GM18502 (cell line): ENCODE measurements around the gene FAM13A.
"Not testable (repeated sequence)": the region's sequence is repeated elsewhere in the genome, so short reads cannot be mapped to it uniquely, and the experiment has no call there.

Experiments used
- ATAC-seq: cut with Tn5 transposase; IDR thresholded peaks from one replicate; pipeline ENCODE4 v1.9.1; 2021; ENCODE audit warnings: mild to moderate bottlenecking; ENCODE audit not compliant: unreplicated experiment, poor library complexity

Gene FAM13A

DNA sequence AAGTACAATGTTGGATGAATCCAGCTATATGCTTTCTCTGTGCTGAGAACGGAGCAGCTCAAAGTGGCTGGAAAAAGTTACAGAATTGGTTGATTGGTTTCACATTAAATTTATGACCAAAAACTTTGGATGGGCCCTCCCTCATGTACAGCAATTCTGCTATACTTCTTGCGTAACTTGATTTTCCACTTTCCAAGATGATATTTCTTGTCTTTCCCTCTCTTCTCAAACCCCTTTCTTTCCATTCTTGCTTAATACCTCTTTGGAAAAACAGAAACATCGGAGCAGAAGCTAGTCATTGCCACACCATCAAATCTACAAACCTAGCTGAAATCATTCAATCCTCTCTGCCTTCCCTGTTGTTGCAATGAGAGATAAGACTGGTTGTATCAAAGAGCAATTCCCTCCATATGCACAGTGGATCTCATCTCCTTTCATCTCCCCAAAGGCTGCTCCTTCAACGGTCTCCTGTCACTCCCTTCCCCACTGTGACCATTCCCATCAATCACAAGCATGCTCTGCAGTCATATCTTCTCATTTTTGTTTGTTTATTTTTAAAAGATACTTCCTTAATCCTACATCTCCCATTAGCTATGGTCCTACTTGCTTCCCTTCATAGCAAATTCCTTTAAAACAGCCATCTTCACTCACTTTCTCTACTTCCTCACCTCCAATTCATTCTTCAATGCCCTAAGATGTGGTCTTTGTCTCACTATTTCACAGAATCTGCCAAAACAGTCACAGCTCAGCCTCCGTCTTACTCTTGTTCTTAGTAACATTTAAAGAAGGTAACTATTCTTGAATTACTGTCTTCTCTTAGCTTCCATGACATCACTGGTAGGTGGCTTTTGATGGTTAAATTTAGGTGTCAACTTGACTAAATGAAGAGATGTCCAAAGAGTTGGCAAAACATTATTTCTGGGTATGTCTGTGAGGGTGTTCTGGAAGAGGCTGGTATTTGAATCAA is 145.5 kb downstream of the FAM13A start:
- no peak for ATAC-seq

DNA sequence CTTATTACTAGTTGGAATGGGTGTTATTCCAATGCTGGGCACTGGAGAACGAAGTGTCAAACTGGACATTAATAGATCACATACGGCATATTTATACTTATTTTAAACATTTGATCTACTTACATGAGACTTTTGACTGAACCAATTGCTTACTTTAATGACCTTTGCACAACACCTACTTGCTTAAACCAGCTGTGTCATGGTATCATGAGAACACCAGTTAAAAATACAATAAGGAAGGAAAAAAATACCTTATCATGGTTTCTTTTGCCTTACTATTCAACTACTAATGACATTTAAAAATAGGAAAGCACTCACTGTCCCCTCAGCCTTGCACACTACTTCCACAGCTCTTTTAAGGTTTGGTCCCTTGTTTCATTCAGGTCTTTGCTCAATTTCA is 146.9 kb downstream of the FAM13A start:
- no peak for ATAC-seq

DNA sequence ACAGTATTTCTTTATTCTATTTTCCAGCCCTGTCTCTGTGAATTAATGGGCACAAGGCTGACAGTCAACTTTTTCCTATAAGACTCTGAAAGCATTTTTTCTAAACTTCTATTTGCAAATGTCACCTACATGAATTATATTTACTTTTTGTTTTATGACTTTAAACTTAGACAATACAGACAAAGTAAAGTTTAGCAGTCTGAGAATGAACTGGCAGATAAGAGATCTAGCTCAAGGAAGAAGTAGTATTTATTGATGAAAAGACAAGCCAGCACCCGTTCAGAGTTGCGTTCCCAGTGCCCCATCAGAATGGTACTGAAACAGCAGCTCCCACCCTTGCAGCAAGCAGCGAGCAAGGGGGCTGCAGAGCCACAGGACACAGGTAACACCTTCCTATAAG is 148.5 kb downstream of the FAM13A start:
- no peak for ATAC-seq

DNA sequence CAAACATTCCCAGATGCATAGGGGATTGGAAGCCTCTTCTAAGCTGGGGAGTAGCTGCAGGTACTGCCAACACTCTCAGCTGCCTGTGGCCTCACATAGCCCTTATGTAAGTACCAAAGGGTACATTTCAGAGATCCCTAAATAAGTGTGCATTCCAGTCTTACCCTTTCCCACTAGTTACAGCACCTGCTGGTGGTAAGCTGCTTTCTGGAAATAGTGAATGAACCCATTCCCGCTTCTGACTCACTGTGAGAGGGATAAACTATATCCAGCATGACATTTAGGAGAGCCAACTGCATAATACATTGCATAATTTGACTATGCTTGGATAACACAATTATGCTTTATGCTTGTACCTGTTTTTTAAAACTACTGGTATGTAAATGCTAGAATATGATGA is 149.0 kb downstream of the FAM13A start:
- no peak for ATAC-seq

DNA sequence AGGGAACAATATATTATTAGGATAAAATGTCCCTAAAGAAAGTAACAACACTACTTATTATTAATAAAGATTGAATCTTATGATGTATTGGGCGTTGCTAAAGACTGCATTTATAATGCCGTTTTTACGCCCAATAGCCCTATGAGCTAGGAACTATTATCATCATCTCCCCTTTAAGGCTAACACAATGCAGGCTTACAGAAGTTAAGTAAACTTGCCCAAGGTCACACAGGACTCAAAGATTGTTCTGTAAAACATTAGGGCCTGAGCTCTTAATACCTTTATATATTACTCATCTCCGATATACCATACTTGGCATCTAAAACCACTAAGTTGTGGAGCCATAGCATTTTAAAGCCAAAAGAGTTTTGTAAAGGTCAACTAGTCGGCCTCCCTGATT is 149.5 kb downstream of the FAM13A start:
- no peak for ATAC-seq

DNA sequence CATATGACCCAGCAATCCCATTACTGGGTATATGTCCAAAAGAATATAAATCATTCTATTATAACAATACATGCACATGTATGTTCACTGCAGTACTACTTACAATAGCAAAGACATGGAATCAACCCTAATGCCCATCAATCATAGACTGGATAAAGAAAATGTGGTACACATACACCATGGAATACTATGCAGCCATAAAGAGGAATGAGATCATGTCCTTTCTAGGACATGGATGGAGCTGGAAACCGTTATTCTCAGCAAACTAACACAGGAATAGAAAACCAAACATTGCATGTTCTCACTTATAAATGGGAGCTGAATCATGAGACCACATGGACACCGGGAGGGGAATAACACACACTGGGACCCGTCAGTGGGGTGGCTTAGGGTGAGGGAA is 152.7 kb downstream of the FAM13A start:
- not testable (repeated sequence) for ATAC-seq

DNA sequence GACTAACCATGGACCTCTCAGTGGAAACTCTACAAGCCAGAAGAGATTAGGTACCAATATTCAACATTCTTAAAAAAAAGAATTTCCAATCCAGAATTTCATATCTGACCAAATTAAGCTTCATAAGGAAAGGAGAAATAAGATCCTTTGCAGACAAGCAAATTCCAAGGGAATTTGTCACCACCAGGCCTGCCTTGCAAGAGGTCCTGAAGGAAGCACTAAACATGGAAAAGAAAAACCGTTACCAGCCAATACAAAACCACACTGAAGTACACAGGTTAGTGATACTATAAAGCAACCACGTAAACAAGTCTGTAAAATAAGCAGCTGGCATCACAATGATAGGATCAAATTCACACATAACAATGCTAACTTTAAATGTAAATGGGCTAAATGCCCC is 156.6 kb downstream of the FAM13A start:
- no peak for ATAC-seq

DNA sequence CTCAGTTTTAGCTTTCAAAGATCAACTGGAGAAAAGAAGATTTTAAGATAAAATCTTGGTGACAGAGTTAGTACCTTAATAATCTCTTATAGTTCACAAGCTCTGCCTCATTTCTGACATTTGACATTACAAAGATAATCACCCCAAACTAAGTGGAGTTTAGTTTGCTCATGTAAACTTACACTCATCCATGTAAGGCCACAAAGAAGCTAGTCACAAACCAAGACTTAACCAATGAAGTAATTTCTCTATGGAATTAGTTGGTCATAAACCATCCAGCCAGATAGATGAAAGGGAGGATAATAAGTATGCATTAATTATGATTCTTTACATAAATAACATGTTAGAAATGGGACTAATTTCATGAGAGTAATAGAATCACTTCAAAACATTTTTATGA is 159.2 kb downstream of the FAM13A start:
- ATAC-seq: no peak

DNA sequence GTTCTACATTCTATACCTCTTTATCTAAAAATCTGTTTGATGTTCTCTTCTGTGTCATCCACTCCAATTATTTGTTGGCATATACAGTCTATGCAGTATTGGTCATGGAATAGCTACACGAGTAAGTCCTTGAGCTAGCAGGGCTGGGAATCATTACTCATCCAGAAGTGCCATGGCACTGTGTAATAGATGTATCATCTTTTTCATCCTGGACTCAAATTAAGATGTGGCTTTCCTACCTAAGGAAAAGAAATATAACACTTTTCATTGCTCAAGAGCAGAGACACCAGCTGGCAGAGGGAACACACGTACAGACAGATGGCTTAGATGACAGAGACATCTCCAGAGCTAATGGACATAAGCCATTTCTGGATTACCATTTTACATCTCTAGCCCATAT is 159.8 kb downstream of the FAM13A start:
- ATAC-seq: no peak

DNA sequence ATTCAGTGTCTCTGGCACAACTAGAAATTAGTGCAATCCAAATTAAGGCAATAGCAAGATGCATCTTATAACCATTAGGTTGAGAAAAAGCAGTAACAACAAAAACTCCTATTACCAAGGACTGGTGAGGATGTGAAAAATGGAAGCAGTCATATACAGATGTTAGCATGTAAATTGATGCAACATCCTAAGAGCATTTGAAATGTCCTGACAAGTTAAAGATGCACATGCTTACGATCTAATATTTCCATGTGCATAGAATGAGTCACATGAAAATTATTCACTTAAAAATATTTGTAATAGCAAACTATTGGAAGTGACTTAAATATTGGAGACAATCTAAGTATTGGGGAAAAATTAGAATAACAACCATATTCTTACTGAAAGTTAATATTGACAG is 163.0 kb downstream of the FAM13A start:
- no peak for ATAC-seq

DNA sequence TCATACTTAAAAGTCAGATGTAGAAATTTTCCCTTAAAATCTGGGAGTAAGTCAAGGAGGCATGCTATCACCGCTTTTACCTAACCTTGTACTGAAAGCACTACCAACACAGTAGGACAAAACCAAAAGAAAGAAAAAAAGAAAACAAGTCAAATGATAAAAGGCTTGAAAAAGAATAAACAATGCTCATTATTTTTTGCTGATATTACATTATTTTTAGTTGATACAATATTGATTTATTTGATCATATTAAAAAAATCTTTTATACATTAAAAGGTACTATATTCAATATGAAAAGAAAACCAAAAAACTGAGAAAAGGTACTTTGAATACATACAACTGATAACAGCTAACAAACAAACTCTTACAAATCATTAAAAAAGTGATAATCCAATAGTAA is 164.3 kb downstream of the FAM13A start:
- no peak for ATAC-seq

DNA sequence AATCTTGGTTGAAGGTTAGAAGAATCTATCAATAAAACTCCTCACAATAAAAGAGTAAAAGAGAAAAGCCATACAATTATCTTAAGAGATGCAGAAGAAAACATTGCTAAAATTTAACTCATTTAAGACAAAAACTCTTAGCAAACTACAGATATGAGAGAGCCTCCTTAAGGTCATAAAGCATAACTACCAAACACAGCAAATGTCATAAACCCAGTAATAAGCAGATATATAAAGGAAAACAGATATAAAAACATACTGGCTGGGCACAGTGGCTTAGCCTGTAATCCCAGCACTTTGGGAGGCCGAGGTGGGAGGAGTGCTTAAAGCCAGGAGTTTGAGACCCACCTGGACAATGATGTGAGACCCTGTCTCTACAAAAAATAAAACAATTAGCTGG is 165.3 kb downstream of the FAM13A start:
- no peak for ATAC-seq

DNA sequence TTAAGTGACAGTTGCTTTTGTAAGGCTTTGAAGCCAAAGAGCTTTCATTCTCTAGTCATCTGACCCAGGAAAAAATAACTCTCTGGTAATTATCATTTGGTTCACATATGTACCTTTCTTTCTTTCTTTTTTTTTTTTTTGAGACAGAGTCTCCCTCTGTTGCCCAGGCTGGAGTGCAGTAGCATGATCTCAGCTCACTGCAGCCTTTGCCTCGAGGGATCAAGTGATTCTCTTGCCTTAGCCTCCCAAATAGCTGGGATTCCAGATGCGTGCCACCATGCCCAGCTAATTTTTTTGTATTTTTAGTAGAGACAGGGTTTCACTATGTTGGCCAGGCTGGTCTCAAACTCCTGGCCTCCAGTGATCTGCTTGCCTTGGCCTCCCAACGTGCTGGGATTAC is 169.6 kb downstream of the FAM13A start:
- not testable (repeated sequence) for ATAC-seq

DNA sequence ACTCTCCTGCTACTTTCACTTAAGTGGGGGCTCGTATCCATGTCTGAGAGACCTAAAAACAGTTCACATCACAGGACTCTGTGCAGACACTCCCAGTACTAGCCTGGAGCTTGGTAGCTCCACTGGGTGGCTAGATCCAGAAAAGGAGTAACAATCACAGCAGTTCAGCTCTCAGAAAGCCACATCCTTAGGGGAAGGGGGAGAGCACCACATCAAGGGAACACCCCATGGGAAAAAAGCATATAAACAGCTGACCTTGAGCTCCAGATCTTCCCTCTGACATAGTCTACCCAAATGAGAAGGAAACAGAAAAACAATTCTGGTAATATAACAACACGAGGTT is 175.8 kb downstream of the FAM13A start:
- no peak for ATAC-seq

DNA sequence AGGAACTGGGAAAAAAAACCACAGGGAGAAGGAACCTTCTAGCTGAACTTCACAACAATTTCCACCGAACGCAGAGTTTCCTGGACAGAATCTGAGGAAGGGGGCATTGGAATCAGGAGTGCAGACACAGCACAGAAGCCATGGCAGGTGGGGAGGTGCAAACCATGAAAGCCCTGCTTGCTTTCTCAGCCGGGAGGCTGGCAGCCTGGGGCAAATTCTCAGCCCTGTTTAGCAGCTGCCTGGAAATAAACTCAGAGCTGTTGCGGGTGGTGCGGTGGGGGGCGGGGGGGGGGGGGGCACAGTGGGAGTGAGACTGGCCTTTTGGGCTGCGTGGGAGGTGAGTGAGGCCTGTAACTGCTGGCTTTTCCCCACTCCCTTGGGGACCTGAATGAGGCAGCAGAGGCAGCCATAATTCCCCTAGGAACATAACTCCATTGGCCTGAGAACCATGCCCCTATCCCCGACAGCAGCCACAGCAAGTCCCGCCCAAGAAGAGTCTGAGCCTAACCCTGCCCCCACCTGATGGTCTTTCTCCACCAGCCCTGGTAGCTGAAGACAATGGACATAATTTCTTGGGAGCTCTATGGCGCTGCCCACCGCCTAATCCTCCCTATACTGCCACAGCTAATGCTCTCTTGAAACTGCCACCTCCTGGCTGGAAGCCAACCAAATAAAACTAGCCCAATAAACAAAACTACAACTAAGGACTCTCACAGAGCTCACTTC is 176.3 kb downstream of the FAM13A start:
- no peak for ATAC-seq

DNA sequence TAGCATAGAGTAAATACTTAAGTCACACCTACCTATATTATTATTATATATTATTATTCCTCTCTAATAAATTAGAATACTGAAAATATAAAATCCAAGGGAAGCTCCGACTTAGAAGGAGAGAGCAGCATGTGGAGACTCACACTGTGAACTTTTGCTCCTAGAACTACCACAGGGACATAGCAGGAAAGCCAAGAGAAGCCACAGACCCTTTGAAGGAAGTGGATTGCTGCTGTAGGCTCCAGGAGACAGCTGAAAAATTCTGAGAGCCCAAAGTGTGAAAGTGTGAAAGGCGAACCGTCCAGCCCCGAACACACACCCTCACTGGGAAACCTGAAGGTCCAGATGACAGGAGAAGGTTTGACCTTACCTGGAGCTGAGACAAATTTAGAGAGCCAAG is 177.0 kb downstream of the FAM13A start:
- ATAC-seq: no peak

DNA sequence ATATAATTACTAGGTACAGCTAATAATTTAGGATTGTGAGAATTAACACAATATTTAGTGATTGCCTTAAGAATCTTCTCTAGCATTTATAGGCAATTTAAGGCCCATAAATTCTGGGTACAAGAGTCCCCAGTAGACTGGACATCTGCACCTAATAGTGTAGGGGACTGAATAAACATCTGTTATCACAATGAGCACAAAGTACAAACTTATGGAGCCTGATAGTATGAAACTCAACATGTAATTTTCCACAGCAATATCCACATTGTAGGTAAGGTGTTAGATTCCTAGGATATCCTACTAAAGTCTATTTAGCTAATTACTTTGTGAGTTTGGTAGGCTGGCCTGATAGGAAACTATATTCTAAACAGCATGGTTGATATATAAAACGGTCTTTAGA is 178.3 kb downstream of the FAM13A start:
- no peak for ATAC-seq

DNA sequence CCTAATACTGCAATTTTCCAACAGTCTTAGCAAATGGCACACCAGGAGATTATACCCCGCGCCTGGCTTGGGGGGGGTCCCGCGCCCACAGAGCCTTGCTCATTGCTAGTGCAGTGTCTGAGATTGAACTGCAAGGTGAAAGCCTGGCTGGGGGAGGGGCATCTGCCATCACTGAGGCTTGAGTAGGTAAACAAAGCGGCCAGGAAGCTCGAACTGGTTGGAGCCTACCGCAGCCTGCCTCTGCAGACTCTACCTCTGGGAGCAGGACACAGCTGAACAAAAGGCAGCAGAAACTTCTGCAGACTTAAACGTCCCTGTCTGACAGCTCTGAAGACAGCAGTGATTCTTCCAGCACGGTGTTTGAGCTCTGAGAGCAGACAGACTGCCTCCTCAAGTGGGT is 186.6 kb downstream of the FAM13A start:
- no peak for ATAC-seq

DNA sequence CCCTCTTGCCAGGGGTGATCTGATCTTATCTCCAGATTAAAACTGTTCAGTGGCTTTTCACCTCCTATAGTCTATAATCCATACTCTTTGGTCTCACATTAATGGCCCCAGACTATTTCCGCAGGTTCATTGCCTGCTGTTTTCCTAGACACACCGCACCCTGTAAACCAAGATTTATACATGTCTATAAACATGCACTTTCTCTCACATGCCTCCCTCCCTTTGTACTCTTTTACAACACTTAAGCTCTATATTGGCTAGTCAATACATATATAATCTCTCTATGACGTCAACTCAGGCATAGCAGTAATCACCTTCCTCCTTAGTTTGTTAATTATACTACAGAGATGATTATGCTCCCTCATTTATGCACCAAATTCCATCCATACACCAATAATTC is 188.5 kb downstream of the FAM13A start:
- ATAC-seq: no peak

DNA sequence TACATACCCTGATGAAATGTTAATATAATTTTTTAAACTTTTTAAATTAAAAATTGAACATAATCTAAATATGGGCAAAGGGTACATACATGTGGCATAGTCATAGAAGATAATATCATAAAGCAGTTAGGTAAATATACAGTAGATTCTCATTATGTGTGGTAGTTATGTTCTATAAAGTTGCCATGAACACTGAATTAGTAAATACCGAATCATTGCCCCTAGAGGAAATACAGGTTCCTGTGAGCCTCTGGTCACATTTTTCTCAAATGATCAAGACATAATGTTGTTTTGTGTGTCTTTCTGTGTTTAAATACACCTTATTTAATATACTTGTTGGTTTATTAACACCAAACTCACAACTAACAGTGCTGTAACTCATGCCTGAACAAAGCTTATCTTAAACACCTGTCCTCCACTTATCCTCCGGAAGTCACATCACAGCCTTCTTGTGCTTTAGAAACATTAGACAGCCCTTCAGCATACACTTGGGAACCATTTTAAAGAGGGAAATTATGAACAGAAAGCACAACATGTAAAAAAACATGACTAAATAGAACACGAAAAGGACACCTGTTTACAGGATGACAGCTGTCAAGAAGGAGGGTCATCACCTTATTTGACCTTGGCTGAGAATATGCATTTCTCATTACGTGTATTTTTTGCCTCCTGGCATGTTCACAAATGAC is 190.0 kb downstream of the FAM13A start:
- no peak for ATAC-seq

DNA sequence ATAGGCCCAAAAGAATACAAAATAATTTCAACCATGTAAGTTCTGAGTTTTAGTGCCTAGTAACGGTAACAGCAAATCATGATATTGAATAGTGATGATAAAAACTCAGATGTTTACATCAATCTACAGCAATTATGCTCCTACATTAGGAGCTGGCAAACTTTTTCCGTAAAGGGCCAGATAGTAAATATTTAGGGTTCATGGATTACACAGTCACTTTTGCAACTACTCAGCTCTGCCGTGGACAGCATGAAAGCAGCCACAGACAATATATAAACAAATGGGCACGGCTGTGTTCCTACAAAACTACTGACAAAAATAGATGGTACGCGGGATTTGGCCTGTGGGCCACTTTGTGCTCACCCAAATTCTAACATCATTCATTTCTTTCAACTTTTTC is 191.5 kb downstream of the FAM13A start:
- ATAC-seq: no peak
